B cell (primary cell): ENCODE measurements around the gene CACNA1H. TPM values are rescaled to one million over a fixed set of nuclear protein-coding genes. Genes with fewer than 3 reads are reported as not detected.
"Not testable (repeated sequence)": the region's sequence is repeated elsewhere in the genome, so short reads cannot be mapped to it uniquely, and the experiment has no call there.

ENCODE experiments used
- ATAC-seq: fragments of 200-7000 bp; cut with Tn5 transposase; one replicate; pipeline ENCODE4 v1.10.0; 2021; ENCODE audit warnings: low read depth, mild to moderate bottlenecking, moderate number of reproducible peaks, moderate library complexity
- CTCF ChIA-PET: fragments of 350-600 bp; sonication (Branson Sonifier 250); formaldehyde crosslinking; loops from one replicate; lab custom pipeline; 2021; ENCODE audit warnings: antibody characterized with exemption, inconsistent platforms; lab: Charles Lee
- POLR2A ChIA-PET: fragments of 350-600 bp; sonication (Branson Sonifier 250); formaldehyde crosslinking; loops from one replicate; lab custom pipeline; 2021; ENCODE audit warnings: antibody characterized with exemption; lab: Charles Lee
- DNase-seq: peaks from one replicate; pipeline ENCODE4 v3.0.0; 2013
- H2AFZ ChIP-seq: 2 replicates; pipeline ENCODE4 v1.6.1; 2012; ENCODE audit warnings: mild to moderate bottlenecking, low read depth, low read length; ENCODE audit not compliant: insufficient read depth, poor library complexity, severe bottlenecking
- H3K27ac ChIP-seq, 2 donors: 1 replicate in 1 of 2; 2 replicates in 1 of 2; pipeline ENCODE4 v1.5.1; 2012 to 2013; ENCODE audit warnings: low read length in 2 of 2, mild to moderate bottlenecking in 2 of 2, moderate library complexity in 1 of 2
- H3K27me3 ChIP-seq, 4 experiments: fragments of 200-600 bp in 1 of 4; sonication (generic) in 1 of 4; replicated peaks in 1 of 4; 1 replicate in 2 of 4; 2 replicates in 2 of 4; pipeline versions ENCODE4 v1.6.1 to v1.7.0; 2013 to 2016; ENCODE audit warnings: low read length in 3 of 4, mild to moderate bottlenecking in 2 of 4, mixed read lengths in 1 of 4, moderate library complexity in 1 of 4; ENCODE audit not compliant: insufficient read depth in 4 of 4, control insufficient read depth in 3 of 4; ENCODE audit errors: control extremely low read depth in 1 of 4
- H3K36me3 ChIP-seq, 2 experiments: replicated peaks in 1 of 2; 1 replicate in 1 of 2; 2 replicates in 1 of 2; pipeline versions ENCODE4 v1.6.1 to v1.7.1; 2013; ENCODE audit warnings: low read length in 1 of 2; ENCODE audit not compliant: insufficient read depth in 2 of 2, control insufficient read depth in 1 of 2; ENCODE audit errors: control extremely low read depth in 1 of 2, extremely low read depth in 1 of 2
- H3K4me1 ChIP-seq, 2 donors: fragments of 200-600 bp in 1 of 2; sonication (generic) in 1 of 2; 1 replicate in 1 of 2; 2 replicates in 1 of 2; pipeline versions ENCODE4 v1.5.1 to v1.6.1; 2013 to 2017; ENCODE audit warnings: low read length in 2 of 2; ENCODE audit not compliant: control insufficient read depth in 2 of 2, insufficient read depth in 2 of 2
- H3K4me2 ChIP-seq: replicated peaks from 2 replicates; pipeline ENCODE3; 2012; ENCODE audit warnings: mild to moderate bottlenecking, low read depth, low read length; ENCODE audit not compliant: poor library complexity, severe bottlenecking
- H3K4me3 ChIP-seq, 5 experiments: fragments of 200-600 bp in 1 of 5; sonication (generic) in 1 of 5; 1 replicate in 3 of 5; 2 replicates in 2 of 5; pipeline versions ENCODE4 v1.5.1 to v1.7.0; 2011 to 2016; ENCODE audit warnings: low read length in 4 of 5, mild to moderate bottlenecking in 4 of 5, low read depth in 2 of 5, control low read depth in 1 of 5, moderate library complexity in 1 of 5; ENCODE audit not compliant: insufficient read depth in 1 of 5; ENCODE audit errors: control extremely low read depth in 1 of 5, extremely low read depth in 1 of 5
- H3K79me2 ChIP-seq: fragments of 200-600 bp; sonication (generic); one replicate; pipeline ENCODE4 v1.6.0; 2016; ENCODE audit warnings: low read length; ENCODE audit not compliant: control insufficient read depth, insufficient read depth
- H3K9ac ChIP-seq: fragments of 200-600 bp; sonication (generic); 2 replicates; pipeline ENCODE4 v1.6.1; 2017; ENCODE audit warnings: mild to moderate bottlenecking, low read length, moderate library complexity
- H3K9me3 ChIP-seq, 3 donors: one replicate each; pipeline versions ENCODE4 v1.6.1 to v1.7.1; 2013; ENCODE audit warnings: low read length in 2 of 3; ENCODE audit not compliant: control insufficient read depth in 2 of 3, insufficient read depth in 1 of 3; ENCODE audit errors: control extremely low read depth in 1 of 3
- H4K20me1 ChIP-seq: 2 replicates; pipeline ENCODE4 v1.6.0; 2012; ENCODE audit warnings: mild to moderate bottlenecking, low read length; ENCODE audit not compliant: insufficient read depth, control insufficient read depth, poor library complexity, severe bottlenecking
- H3K27ac Mint-ChIP-seq: one replicate; pipeline ENCODE4 v1.8.0; 2021; ENCODE audit warnings: mixed read lengths
- H3K27me3 Mint-ChIP-seq: one replicate; pipeline ENCODE4 v1.8.0; 2021; ENCODE audit warnings: mixed read lengths
- H3K4me1 Mint-ChIP-seq: one replicate; pipeline ENCODE4 v1.8.0; 2021; ENCODE audit warnings: mixed read lengths
- H3K4me3 Mint-ChIP-seq: one replicate; pipeline ENCODE4 v1.8.0; 2021; ENCODE audit warnings: mixed read lengths
- H3K9me3 Mint-ChIP-seq: one replicate; pipeline ENCODE4 v1.8.0; 2022; ENCODE audit warnings: mixed read lengths; ENCODE audit not compliant: insufficient read depth
- WGBS: methylation state at CpG from one replicate; pipeline ENCODE4 v1.1.5; 2013; ENCODE audit warnings: missing lambda C conversion rate; ENCODE audit not compliant: insufficient coverage; 5-methylcytosine and 5-hydroxymethylcytosine counted together
- intact Hi-C: fragments of 100-400 bp; cut with micrococcal nuclease; formaldehyde crosslinking; loops from one replicate; pipeline ENCODE4 v1.10.0; 2022
- polyA plus RNA-seq: library from polyadenylated mRNA; depleted of rRNA; stranded (reverse); fragments of >200 nt; gene quantifications from 2 replicates; pipeline ENCODE4 v1.2.3, GENCODE V29; 2012
- total RNA-seq, 2 donors: library from RNA; stranded (reverse); fragments of 120-200 nt in 1 of 2; gene quantifications; 1 replicate in 1 of 2; 2 replicates in 1 of 2; pipeline versions ENCODE4 v1.2.3 to v1.2.4, GENCODE V29; 2013 to 2022

The CACNA1H gene
- total and polyA plus RNA-seq, 2 donors (not counting 1 experiment from before 2014, with no cell fraction given), result 0.05 to 0.10 TPM

DNA sequence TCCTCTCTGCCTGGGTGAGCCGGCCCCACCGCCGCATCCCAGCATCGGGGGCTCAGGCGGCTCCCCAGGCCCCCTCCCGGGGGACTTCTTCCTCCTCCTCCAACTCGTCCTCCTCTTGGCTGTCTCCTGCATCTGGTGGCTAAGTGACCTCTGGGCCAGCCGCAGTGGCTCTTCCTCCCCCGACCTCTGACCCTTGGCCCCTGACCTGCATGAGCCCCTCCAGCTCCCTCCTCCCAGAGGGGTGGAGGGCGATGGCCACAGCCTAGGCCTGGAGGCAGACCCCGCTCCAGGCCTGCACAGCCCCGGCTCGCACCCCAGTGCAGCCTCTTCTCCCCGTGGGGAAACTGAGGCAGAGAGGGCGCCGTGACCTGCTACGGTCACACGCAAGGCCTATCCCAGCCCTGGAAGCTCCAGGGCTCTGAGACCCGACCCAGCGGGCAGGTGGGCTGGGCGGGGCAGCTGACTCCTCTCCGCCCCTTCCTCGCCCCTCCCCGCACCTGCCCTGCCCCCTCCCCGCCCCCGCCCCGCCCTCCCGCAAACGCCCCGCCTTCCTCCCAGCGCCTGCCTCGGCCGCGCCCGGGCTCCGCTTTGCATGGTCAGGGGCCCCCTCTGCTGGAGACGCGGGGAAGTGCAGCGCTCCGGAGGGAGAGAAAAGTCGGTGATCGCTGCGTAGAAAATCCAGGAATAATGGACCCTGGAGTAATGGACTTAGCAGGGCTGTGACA lies 96.3 kb downstream of the CACNA1H start:
- intact Hi-C loops, DNase-seq, H3K4me3 Mint-ChIP-seq, H3K9ac ChIP-seq, POLR2A ChIA-PET, H3K4me1 Mint-ChIP-seq, H3K4me2 ChIP-seq, H3K27ac Mint-ChIP-seq, H3K36me3 ChIP-seq, H3K9me3 ChIP-seq, H3K9me3 Mint-ChIP-seq, CTCF ChIA-PET, H3K27me3 Mint-ChIP-seq, H3K4me1 ChIP-seq, H3K27ac ChIP-seq, H3K27me3 ChIP-seq, H3K4me3 ChIP-seq, H2AFZ ChIP-seq, H3K79me2 ChIP-seq, H4K20me1 ChIP-seq: not testable (repeated sequence)
- no CpG with 5 or more reads among the region's 43 CpGs for WGBS
- peak; percentile 97 for ATAC-seq

DNA sequence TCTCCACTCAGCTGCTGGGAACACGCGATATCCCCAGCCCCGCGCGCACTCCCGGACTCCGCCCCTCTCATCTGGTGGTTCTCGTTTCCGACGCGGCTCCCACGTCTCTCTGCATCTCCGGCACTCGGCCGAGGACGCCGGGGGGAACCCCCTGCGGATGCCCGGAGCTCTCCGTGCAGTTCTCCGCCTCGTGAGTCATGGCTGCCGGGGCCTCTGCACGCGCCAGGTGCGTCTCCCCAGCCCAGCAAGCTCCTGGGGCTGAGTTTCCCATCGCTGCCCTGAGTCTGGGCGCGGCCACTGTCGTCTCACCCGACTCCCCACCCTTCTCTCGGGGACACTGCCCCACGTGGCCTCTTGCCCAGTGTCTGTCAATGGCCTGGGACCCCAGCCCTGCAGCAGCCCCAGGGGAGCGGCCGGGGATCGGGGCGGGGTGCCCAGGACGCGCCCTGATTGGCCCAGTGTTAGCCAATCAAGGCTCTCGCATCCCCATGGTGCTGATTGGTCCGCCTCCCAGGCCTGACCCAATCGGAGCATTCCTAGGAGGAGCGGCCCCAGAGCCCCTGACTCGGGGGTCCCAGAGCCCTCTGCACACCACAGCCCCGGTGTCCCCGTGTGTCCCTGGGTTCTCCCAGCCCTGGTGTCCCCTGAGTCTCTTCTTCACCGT lies 100.9 kb downstream of the CACNA1H start:
- H3K4me1 Mint-ChIP-seq, H2AFZ ChIP-seq, H3K79me2 ChIP-seq, H3K4me3 Mint-ChIP-seq, ATAC-seq, H3K4me3 ChIP-seq, H3K9me3 ChIP-seq, POLR2A ChIA-PET, CTCF ChIA-PET, H4K20me1 ChIP-seq, H3K27ac ChIP-seq, H3K27ac Mint-ChIP-seq, H3K36me3 ChIP-seq, intact Hi-C loops, H3K4me1 ChIP-seq, H3K27me3 Mint-ChIP-seq, H3K9ac ChIP-seq, H3K9me3 Mint-ChIP-seq, DNase-seq, H3K4me2 ChIP-seq: not testable (repeated sequence)
- no CpG with 5 or more reads among the region's 47 CpGs for WGBS
- peaks cover 0 to 18% (median under 1%) of the 10 kb centered on the region in 4 experiments for H3K27me3 ChIP-seq

DNA sequence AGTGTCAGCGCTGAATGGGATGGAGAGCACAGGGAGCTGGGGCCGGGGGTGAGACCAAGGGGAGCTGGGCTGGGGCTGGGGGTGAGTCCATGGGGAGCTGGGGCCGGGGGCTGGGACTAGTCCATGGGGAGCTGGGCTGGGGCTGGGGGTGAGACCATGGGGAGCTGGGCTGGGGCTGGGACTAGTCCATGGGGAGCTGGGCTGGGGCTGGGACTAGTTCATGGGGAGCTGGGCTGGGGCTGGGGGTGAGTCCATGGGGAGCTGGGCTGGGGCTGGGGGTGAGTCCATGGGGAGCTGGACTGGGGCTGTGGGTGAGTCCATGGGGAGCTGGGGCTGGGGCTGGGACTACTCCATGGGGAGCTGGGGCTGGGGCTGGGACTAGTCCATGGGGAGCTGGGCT lies 101.9 kb downstream of the CACNA1H start:
- H3K4me3 Mint-ChIP-seq, H3K27ac ChIP-seq, H3K9me3 Mint-ChIP-seq, DNase-seq, CTCF ChIA-PET, ATAC-seq, intact Hi-C loops, H3K4me3 ChIP-seq, H3K4me1 ChIP-seq, H2AFZ ChIP-seq, H3K9me3 ChIP-seq, H3K4me1 Mint-ChIP-seq, H3K36me3 ChIP-seq, H4K20me1 ChIP-seq, H3K79me2 ChIP-seq, H3K27me3 Mint-ChIP-seq, H3K27ac Mint-ChIP-seq, H3K9ac ChIP-seq, H3K4me2 ChIP-seq: not testable (repeated sequence)
- WGBS, result 100% methylated on average over 2 of the region's 3 CpGs
- POLR2A ChIA-PET, result interaction anchor here (0.7 kb wide), 1 partner anchor 470 kb away, joined by 6 read pairs; no protein-coding TSS in a partner anchor
- peaks cover 0 to 28% (median 4%) of the 10 kb centered on the region in 4 experiments for H3K27me3 ChIP-seq
